AG10803 (cell line): ENCODE measurements around the gene RAP2B.
"Not testable (repeated sequence)": the region's sequence is repeated elsewhere in the genome, so short reads cannot be mapped to it uniquely, and the experiment has no call there.

Experiments
- DNase-seq: peaks from one replicate; pipeline ENCODE4 v3.0.0; 2010; ENCODE audit warnings: low read depth
- H3K4me3 ChIP-seq: 2 replicates; pipeline ENCODE4 v1.5.1; 2011; ENCODE audit warnings: mild to moderate bottlenecking, low read length, control low read depth
- CTCF ChIP-seq: conservative IDR thresholded peaks from 2 replicates; pipeline ENCODE4 v1.5.1; 2011; ENCODE audit warnings: mild to moderate bottlenecking, low read length, control low read depth, inconsistent platforms

The RAP2B gene

GRCh38 chr3:153173758-153174516, 11.9 kb downstream of the RAP2B start:
- no peak for TF ChIP-seq CTCF
- H3K4me3 ChIP-seq, result no peak overlapping the region
- DNase-seq, result peak; percentile 59

DNA sequence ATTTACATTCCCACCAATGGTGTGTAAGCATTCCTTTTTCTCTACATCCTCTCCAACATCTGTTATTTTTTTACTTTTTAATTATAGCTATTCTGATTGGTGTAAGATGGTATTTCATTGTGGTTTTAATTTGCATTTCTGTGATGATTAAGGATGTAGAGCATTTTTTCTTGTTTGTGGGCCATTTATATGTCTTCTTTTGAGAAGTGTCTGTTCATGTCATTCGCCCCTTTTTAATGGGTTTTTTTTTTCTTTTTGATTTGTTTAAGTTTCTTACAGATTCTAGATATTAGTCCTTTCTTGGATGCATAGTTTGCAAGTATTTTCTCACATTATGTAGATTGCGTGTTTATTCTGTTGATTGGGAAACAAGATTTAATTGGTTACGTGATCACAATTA, 14.2 kb downstream of the RAP2B start:
- no peak for TF ChIP-seq CTCF

DNA sequence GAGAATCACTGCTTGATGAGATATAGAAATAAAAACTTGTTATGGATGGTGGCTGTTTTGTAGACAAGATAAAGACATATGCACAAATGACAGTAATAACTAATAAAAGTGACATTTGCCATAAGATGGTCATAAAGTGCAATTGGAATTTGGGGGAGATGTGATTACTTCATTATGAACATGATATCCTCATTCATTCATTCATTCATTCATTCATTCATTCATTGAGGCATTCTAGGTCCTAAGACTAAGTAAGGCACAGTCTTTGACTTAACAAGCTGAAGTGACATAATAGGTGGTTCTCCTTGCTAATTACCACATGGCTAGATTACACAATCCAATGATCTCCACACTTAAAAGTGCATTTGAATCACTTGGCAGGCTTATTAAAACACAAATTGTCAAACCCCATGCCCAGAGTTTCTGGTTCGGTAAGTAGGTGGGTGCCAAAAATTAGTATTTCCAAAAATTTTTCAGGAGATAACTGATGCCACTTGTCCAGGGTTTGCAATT, 18.9 kb downstream of the RAP2B start:
- no peak overlapping the region for H3K4me3 ChIP-seq

More for the DNA sequence above, 14.2 kb downstream of the RAP2B start:
- no peak overlapping the region for H3K4me3 ChIP-seq
- no peak for DNase-seq

GRCh38 chr3:153182501-153183293, 20.7 kb downstream of the RAP2B start:
- no peak for DNase-seq
- H3K4me3 ChIP-seq, result no peak overlapping the region

More for the DNA sequence above, 18.9 kb downstream of the RAP2B start:
- DNase-seq, result peak; percentile 33
- TF ChIP-seq CTCF, result no peak

GRCh38 chr3:153190923-153191322, 28.9 kb downstream of the RAP2B start:
- no peak for TF ChIP-seq CTCF
- no peak overlapping the region for H3K4me3 ChIP-seq
- no peak for DNase-seq

More at GRCh38 chr3:153182501-153183293, 20.7 kb downstream of the RAP2B start:
- TF ChIP-seq CTCF, result no peak

- no peak overlapping the region for H3K4me3 ChIP-seq
- no peak for TF ChIP-seq CTCF
- DNase-seq, result no peak
These were observed 30.3 kb downstream of the RAP2B start for GRCh38 chr3:153192327-153192726.

DNA sequence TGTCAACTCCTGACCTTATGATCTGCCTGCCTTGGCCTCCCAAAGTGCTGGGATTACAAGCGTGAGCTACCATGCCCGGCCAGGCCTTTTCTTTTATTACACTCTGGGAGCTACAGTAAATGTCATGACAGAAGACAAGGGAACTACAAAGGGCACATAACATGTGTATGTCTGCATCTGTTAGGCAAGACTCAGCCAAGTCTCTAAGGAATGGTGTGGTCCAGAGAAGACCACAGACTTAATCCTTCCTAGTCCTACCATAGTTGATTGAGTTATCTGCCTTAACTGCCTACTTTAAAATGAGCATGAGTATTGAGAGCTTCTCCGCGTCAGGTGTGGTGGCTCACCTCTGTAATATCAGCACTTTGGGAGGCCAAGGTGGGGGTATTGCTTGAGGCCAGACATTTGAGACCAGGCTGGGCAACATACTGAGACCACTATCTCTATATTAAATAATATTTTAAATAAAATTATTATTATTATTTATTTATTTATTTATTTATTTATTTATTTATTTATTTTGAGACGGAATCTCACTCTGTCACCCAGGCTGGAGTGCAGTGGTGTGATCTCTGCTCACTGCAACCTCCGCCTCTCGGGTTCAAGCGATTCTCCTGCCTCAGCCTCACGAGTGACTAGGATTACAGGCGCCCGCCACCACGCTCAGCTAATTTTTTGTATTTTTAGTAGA, 31.9 kb downstream of the RAP2B start:
- DNase-seq, H3K4me3 ChIP-seq: not testable (repeated sequence)
